ENCODE results near the gene ZDHHC4. TPM values are rescaled to one million over a fixed set of nuclear protein-coding genes. Genes with fewer than 3 reads are reported as not detected.

ZDHHC4 gene
- 75.4 and 84.8 TPM in 2 replicates for total RNA-seq (2014; rRNA removed)
- polyA plus RNA-seq (2012), result 66.4 TPM

- peak; percentile 88 for DNase-seq (ENCODE audit: low read depth)
Measured at GRCh38 chr7:6577369-6578113, at the start of gene ZDHHC4. TSS of gene ZDHHC4 (plus strand) at chr7:6577454. CDS start at chr7:6580562, 3,108 bp downstream.

- no peak for DNase-seq (ENCODE audit: low read depth)
Measured at GRCh38 chr7:6528401-6529130, 48.7 kb upstream of the ZDHHC4 start.

GRCh38 chr7:6529643-6530042 lies 47.6 kb upstream of the ZDHHC4 start:
- no peak for DNase-seq (ENCODE audit: low read depth)

- no peak for DNase-seq (ENCODE audit: low read depth)
Measured at GRCh38 chr7:6530626-6531491, 46.4 kb upstream of the ZDHHC4 start.

GRCh38 chr7:6531492-6532279 lies 45.6 kb upstream of the ZDHHC4 start:
- DNase-seq (ENCODE audit: low read depth), result no peak

- no peak for DNase-seq (ENCODE audit: low read depth)
Measured at GRCh38 chr7:6532516-6532915, 44.7 kb upstream of the ZDHHC4 start.

- no peak for DNase-seq (ENCODE audit: low read depth)
Measured at GRCh38 chr7:6533893-6534495, 43.3 kb upstream of the ZDHHC4 start.

- DNase-seq (ENCODE audit: low read depth), result no peak
Measured at GRCh38 chr7:6536262-6537260, 40.7 kb upstream of the ZDHHC4 start.

GRCh38 chr7:6542368-6542767 lies 34.9 kb upstream of the ZDHHC4 start:
- no peak for DNase-seq (ENCODE audit: low read depth)

- no peak for DNase-seq (ENCODE audit: low read depth)
Measured at GRCh38 chr7:6545398-6546126, 31.7 kb upstream of the ZDHHC4 start.

- no peak for DNase-seq (ENCODE audit: low read depth)
Measured at GRCh38 chr7:6546498-6547251, 30.6 kb upstream of the ZDHHC4 start.

- no peak for DNase-seq (ENCODE audit: low read depth)
Measured at GRCh38 chr7:6547400-6547799, 29.9 kb upstream of the ZDHHC4 start.

GRCh38 chr7:6551016-6551511 lies 26.2 kb upstream of the ZDHHC4 start, which contains the start of gene GRID2IP:
TSS of gene GRID2IP (minus strand) at chr7:6551461. CDS start at chr7:6551436, 25 bp downstream.
- no peak for DNase-seq (ENCODE audit: low read depth)

- no peak for DNase-seq (ENCODE audit: low read depth)
Measured at GRCh38 chr7:6553448-6554044, 23.7 kb upstream of the ZDHHC4 start.

GRCh38 chr7:6554848-6555247 lies 22.4 kb upstream of the ZDHHC4 start:
- DNase-seq (ENCODE audit: low read depth), result no peak

- no peak for DNase-seq (ENCODE audit: low read depth)
Measured at GRCh38 chr7:6556196-6556595, 21.1 kb upstream of the ZDHHC4 start.

GRCh38 chr7:6558837-6559236 lies 18.4 kb upstream of the ZDHHC4 start:
- peak; percentile 67 for DNase-seq (ENCODE audit: low read depth)
